Ishikawa (cell line): ENCODE results near the gene TOMM20.

Source experiments
- CREB1 ChIP-seq: IDR thresholded peaks from 2 replicates; pipeline ENCODE4 v1.6.1; 2012; ENCODE audit warnings: low read depth
- EP300 ChIP-seq: IDR thresholded peaks from 2 replicates; pipeline ENCODE4 v1.6.1; 2012; ENCODE audit warnings: borderline replicate concordance
- RAD21 ChIP-seq: IDR thresholded peaks from 2 replicates; pipeline ENCODE4 v1.6.1; 2012; ENCODE audit warnings: low read depth

DNA sequence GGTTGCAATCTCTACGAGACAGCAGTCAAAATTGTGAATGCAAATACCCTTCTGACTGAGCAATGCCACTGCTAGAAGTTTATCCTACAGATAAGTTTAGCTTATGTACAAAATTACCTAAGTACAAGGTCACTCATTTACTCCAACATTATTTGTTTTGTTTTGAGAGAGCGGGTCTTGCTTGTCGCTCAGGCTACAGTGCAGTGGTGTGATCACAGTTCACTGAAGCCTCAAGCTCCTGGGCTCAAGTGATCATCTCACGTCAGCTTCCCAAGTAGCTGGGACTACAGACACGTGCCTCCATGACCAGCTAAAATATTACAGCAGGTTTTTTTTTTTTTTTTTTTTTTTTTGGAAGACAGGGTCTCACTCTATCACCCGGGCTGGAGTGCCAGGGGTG, 17.0 kb upstream of the TOMM20 start:
- no peak for TF ChIP-seq RAD21
- TF ChIP-seq CREB1 = no peak
- TF ChIP-seq EP300 = no peak
